Ishikawa (cell line): ENCODE results near the gene CDH13.

Experiments
- CEBPB ChIP-seq: IDR thresholded peaks from 2 replicates; pipeline ENCODE4 v1.6.1; 2012
- CREB1 ChIP-seq: IDR thresholded peaks from 2 replicates; pipeline ENCODE4 v1.6.1; 2012; ENCODE audit warnings: low read depth
- EGR1 ChIP-seq: IDR thresholded peaks from 2 replicates; pipeline ENCODE4 v1.6.1; 2012
- EP300 ChIP-seq: IDR thresholded peaks from 2 replicates; pipeline ENCODE4 v1.6.1; 2012; ENCODE audit warnings: borderline replicate concordance
- FOXM1 ChIP-seq: IDR thresholded peaks from 2 replicates; pipeline ENCODE4 v1.6.1; 2012; ENCODE audit warnings: low read depth, borderline replicate concordance
- NFIC ChIP-seq: IDR thresholded peaks from 2 replicates; pipeline ENCODE4 v1.6.1; 2012
- RAD21 ChIP-seq: IDR thresholded peaks from 2 replicates; pipeline ENCODE4 v1.6.1; 2012; ENCODE audit warnings: low read depth
- TAF1 ChIP-seq: IDR thresholded peaks from 2 replicates; pipeline ENCODE4 v1.6.1; 2012; ENCODE audit warnings: low read depth, mild to moderate bottlenecking
- TCF12 ChIP-seq: IDR thresholded peaks from 2 replicates; pipeline ENCODE4 v1.6.1; 2012; ENCODE audit warnings: low read depth
- TEAD4 ChIP-seq: IDR thresholded peaks from 2 replicates; pipeline ENCODE4 v1.6.1; 2012
- YY1 ChIP-seq: IDR thresholded peaks from 2 replicates; pipeline ENCODE4 v1.6.1; 2012; ENCODE audit warnings: low read depth
- ZBTB7A ChIP-seq: IDR thresholded peaks from 2 replicates; pipeline ENCODE4 v1.6.1; 2012; ENCODE audit warnings: low read depth
- TF ChIP-seq, protein P1 (sequence below): IDR thresholded peaks from 2 replicates; pipeline ENCODE4 v1.6.1; 2012
- TF ChIP-seq, protein P2 (sequence below): IDR thresholded peaks from 2 replicates; pipeline ENCODE4 v1.6.1; 2012; ENCODE audit warnings: low read depth, mild to moderate bottlenecking
- TF ChIP-seq, protein P3 (sequence below): IDR thresholded peaks from 2 replicates; pipeline ENCODE4 v1.6.1; 2012

CDH13 gene

DNA sequence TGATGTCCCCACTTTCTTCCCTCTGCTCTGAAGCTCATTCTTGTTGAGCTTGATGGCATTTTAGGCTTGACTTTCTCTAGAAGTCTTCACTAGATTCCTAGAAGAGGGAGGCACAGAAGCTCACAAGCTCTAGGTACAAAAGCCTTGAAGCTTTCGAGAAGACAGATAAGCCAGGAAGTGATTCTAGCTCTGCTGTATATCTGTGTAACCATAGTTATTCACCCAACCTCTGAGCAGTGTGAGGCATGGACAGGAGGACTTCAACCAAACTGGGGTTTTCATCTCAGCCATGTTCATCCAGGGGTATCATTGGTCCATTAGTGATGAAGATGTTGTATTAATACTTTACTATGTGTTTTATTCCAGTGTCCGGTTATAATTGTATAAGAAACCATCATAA, 299.7 kb downstream of the CDH13 start:
- TF ChIP-seq RAD21 (no peak), TEAD4 (no peak), CREB1 (no peak), TCF12 (no peak)

DNA sequence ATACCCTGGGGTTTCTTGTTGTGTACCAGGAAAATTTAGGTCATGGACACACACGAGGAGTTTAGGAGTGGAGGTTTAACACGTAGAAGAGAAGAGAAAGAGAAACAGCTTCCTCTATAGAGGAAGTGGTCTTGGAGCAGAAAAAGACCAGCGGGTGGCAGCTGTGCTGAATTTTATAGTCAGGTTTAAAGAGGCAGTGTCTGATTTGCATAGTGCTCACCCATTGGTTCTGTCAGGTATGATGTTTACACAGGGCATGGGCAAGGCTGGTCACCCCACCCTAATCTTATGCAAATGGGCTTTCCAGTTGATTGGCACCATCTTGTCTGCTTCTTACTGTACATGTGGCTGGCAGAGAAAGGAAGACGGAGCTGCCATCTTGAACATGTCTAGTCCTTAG, 309.0 kb downstream of the CDH13 start:
- no peak for TF ChIP-seq TEAD4
- TF ChIP-seq TCF12, result no peak
- TF ChIP-seq RAD21, result no peak
- no peak for TF ChIP-seq CEBPB
- TF ChIP-seq, protein P1, sequence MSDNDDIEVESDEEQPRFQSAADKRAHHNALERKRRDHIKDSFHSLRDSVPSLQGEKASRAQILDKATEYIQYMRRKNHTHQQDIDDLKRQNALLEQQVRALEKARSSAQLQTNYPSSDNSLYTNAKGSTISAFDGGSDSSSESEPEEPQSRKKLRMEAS, result no peak
- no peak for TF ChIP-seq ZBTB7A
- TF ChIP-seq, protein P2, sequence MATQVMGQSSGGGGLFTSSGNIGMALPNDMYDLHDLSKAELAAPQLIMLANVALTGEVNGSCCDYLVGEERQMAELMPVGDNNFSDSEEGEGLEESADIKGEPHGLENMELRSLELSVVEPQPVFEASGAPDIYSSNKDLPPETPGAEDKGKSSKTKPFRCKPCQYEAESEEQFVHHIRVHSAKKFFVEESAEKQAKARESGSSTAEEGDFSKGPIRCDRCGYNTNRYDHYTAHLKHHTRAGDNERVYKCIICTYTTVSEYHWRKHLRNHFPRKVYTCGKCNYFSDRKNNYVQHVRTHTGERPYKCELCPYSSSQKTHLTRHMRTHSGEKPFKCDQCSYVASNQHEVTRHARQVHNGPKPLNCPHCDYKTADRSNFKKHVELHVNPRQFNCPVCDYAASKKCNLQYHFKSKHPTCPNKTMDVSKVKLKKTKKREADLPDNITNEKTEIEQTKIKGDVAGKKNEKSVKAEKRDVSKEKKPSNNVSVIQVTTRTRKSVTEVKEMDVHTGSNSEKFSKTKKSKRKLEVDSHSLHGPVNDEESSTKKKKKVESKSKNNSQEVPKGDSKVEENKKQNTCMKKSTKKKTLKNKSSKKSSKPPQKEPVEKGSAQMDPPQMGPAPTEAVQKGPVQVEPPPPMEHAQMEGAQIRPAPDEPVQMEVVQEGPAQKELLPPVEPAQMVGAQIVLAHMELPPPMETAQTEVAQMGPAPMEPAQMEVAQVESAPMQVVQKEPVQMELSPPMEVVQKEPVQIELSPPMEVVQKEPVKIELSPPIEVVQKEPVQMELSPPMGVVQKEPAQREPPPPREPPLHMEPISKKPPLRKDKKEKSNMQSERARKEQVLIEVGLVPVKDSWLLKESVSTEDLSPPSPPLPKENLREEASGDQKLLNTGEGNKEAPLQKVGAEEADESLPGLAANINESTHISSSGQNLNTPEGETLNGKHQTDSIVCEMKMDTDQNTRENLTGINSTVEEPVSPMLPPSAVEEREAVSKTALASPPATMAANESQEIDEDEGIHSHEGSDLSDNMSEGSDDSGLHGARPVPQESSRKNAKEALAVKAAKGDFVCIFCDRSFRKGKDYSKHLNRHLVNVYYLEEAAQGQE, result no peak
- TF ChIP-seq, protein P3, sequence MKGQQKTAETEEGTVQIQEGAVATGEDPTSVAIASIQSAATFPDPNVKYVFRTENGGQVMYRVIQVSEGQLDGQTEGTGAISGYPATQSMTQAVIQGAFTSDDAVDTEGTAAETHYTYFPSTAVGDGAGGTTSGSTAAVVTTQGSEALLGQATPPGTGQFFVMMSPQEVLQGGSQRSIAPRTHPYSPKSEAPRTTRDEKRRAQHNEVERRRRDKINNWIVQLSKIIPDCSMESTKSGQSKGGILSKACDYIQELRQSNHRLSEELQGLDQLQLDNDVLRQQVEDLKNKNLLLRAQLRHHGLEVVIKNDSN, result no peak
- no peak for TF ChIP-seq CREB1
- no peak for TF ChIP-seq FOXM1
- TF ChIP-seq TAF1, result no peak
- no peak for TF ChIP-seq NFIC
- TF ChIP-seq EGR1, result no peak
- no peak for TF ChIP-seq YY1
- no peak for TF ChIP-seq EP300

DNA sequence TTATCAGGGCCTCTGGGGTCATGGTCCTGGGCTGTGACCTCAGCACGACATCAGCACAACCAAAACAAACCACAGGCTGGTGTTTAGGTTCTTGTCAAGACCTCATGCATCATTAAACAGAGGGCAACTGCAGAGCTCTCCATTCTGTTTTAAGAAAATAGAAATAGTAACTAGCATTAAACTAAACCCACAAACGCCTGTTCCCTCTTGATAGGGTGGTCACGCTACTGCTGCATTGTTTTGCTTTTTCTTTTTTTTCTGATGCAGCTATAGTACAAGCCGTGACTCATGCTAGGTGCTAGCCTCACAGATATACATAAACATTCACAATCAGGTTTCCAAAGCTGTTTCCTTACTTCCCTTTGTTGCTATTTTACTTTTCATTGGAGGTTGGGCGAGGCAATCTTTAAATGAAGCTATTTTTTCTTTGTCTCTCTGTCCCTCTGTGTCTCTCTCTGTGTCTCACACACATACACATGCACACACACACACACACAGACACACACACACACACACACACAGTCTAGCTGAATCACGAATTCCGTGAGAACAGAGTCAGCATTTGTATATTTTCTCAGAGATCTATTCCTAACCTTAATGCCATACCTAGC, 310.3 kb downstream of the CDH13 start:
- TF ChIP-seq TAF1 (no peak), EP300 (no peak)

DNA sequence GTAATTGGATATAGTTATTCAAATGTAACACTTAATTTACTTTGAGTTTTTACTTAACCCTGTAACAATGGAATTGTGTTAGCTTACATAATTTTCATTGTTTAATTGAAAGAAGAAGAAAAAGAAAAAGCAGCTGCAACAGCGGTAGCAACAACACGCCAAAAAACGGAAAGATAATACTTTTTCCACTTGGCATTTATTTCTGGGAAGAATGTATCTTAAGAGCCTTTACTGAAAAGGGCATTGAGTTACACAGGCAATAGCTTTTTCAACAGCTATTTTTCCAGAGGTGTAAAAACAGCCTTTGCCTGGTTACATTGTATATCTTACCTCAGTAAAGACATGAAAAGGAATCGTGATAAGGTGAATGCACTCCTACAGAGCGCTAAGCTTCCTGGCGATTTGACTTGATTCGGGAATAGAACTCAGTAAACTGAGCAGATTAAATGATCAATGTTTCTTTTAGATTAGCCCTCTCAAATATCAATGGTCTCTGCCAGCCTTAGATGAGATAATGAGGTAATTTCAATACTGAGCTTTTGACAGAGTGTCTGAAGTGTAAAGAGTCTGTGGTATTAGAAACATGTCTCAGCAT, 311.3 kb downstream of the CDH13 start:
- TF ChIP-seq, protein P3, result no peak

DNA sequence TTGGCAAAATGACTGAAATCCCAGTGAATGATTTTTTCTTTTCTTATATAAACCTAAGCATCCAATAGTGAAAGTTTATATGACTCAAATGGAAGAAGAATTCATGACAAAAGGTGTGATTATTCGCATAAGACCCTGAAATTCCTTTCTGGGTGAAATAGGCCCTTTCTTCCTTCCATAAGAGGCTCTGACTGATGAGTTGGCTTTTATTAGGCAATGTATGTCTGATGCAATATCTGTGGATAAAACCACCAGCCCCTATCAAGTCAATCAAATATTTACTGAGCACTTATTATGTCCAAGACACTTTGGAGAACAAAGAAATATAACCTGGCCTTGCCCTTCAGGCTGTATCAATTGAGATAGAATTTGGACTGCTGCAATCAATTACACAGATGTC, 316.6 kb downstream of the CDH13 start:
- TF ChIP-seq, protein P1, result no peak
- no peak for TF ChIP-seq TCF12
- no peak for TF ChIP-seq EP300
- TF ChIP-seq, protein P2, result no peak
- TF ChIP-seq FOXM1, result no peak
- TF ChIP-seq, protein P3, result no peak
- no peak for TF ChIP-seq RAD21
- no peak for TF ChIP-seq NFIC
- TF ChIP-seq EGR1, result no peak
- no peak for TF ChIP-seq TAF1
- no peak for TF ChIP-seq CEBPB

DNA sequence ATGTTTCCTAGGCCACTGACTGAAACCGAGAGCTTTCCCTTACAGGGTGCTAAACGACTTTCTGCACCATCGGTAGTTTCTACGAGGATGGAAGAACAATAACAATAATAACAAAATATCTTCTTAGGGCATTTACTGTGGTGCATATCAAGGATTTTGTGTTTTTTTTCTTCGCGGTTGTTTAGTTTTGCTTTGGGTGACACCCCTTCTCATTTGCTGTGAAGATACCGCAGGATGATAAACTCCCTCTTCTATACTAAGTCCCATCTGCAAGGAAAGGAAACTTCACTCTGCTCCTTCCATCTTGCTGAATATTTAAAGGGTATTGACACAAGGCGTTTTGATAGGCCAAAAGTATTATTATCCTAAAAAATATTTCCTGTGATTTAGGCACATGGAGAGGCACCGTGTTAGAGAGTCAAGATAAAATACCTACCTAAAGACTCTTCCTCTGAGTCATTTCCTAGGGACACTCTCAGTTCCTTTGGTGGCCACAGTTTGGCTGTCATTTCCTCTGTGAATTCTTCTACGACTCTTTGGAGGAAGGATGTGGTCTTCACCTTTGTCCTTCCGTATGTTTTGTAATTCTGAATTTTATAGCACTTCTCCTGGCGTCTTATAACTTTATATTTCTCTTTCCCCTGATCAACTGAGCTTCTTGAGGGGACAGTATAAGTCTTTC, 318.8 kb downstream of the CDH13 start:
- TF ChIP-seq TEAD4, result no peak
- TF ChIP-seq, protein P1, result no peak

DNA sequence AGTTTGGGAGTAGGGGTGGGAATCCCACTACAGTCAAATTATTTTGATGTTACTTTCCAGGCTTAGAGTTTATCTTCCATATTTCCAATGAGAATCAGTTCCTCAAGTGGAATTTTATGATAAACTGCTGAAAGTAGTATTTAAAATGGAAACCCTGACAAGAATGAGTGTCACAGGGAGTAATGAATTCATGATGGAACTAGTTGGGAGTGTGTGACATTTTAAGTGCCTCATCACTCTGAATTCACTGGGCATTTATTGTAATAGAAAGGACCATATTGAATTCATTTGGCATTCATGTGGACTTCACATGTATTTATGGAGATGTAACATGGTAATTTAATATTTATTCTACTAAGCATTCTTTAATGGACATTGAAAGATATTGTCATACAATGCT, 320.9 kb downstream of the CDH13 start:
- TF ChIP-seq TEAD4 (no peak), FOXM1 (no peak), CEBPB (no peak), CREB1 (no peak), EGR1 (no peak), NFIC (no peak), TAF1 (no peak), RAD21 (no peak)
- TF ChIP-seq, protein P1, result no peak
- TF ChIP-seq, protein P3, result no peak
- TF ChIP-seq, protein P2, result no peak
